Measurements from ENCODE around the gene DNAJB12.

The DNAJB12 gene

DNA sequence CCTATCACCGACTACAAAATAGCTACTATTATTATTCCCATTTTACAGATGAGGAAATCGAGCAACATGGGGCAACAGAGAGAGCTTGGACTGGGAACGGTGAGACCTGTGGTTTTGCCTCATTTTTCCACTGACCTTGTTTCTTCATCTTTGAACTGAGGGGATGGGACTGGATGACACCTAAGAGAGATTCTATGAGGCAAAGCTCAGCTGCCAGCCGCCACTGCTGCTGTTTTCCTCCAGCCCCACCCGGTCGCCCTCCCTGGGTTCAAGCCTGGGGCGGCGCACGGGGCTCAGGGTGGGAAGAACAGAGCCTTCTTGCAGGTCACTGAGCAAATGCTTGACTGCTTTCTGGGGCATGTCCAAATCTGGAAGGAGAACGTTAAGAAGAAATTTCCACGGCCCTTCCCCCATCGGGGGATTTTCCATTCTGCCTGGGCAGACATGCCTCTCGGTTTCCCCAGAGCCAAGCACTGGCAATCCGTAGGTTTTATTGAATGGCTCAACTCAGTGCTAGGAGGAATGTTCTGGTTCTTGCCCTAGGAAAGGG is 68.7 kb downstream of the DNAJB12 start:
- DNase-seq: no peak

DNA sequence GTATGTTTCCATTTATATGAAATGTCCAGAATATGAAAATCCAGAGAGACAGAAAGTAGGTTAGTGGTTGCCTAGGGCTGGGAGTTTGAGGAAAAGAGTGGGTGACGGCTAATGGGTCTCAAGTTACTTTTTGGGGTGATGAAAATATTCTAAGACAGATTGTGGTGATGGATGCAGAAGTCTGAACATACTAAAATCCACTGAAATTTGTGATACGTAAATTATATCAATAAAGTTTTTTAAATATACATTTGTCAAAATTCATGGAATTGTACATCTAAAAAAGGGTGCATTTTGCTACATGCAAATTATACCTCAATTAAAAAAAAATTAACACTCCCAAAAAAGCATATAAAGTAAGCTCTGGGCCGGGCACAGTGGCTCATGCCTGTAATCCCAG is 71.6 kb downstream of the DNAJB12 start:
- DNase-seq: no peak
